BE2C (cell line): ENCODE results near the gene IRF7.

Experiments
- DNase-seq: peaks from one replicate; pipeline ENCODE4 v3.0.0-alpha.2; 2020
- H3K27me3 ChIP-seq: fragments of 250-450 bp; sonication (Bioruptor Pico); 2 replicates; pipeline ENCODE4 v1.5.1; 2020; ENCODE audit warnings: mild to moderate bottlenecking
- H3K36me3 ChIP-seq: fragments of 250-450 bp; sonication (Bioruptor Pico); 2 replicates; pipeline ENCODE4 v1.5.1; 2020; ENCODE audit warnings: mild to moderate bottlenecking
- H3K4me1 ChIP-seq: fragments of 250-450 bp; sonication (Bioruptor Pico); 2 replicates; pipeline ENCODE4 v1.5.1; 2020
- H3K4me3 ChIP-seq: 2 replicates; pipeline ENCODE4 v1.5.1; 2011; ENCODE audit warnings: low read depth, low read length
- H3K9me3 ChIP-seq: fragments of 250-450 bp; sonication (Bioruptor Pico); 2 replicates; pipeline ENCODE4 v1.5.1; 2020
- CTCF ChIP-seq: IDR thresholded peaks from 2 replicates; pipeline ENCODE4 v1.5.1; 2012; ENCODE audit warnings: mild to moderate bottlenecking, low read depth, low read length

The IRF7 gene

GRCh38 chr11:592918-593317 is 22.8 kb downstream of the IRF7 start:
- TF ChIP-seq CTCF, result no peak
- no peaks in the 10 kb centered on the region for H3K27me3 ChIP-seq
- no peaks in the 10 kb centered on the region for H3K4me1 ChIP-seq
- H3K36me3 ChIP-seq, result peaks cover 8% of the 10 kb centered on the region
- no peak for DNase-seq
- no peaks in the 10 kb centered on the region for H3K9me3 ChIP-seq
- H3K4me3 ChIP-seq, result no peak overlapping the region

GRCh38 chr11:592501-592900 is 23.2 kb downstream of the IRF7 start:
- Histone ChIP-seq H3K27me3 (no peaks in the 10 kb centered on the region), H3K9me3 (no peaks in the 10 kb centered on the region), H3K4me3 (no peak overlapping the region), H3K4me1 (no peaks in the 10 kb centered on the region), H3K36me3 (peaks cover 8% of the 10 kb centered on the region)
- DNase-seq, result no peak
- TF ChIP-seq CTCF, result no peak

GRCh38 chr11:590997-591396 is 24.8 kb downstream of the IRF7 start:
- no peaks in the 10 kb centered on the region for H3K9me3 ChIP-seq
- no peak for TF ChIP-seq CTCF
- peaks cover 8% of the 10 kb centered on the region for H3K36me3 ChIP-seq
- H3K27me3 ChIP-seq, result no peaks in the 10 kb centered on the region
- DNase-seq, result no peak
- H3K4me3 ChIP-seq, result no peak overlapping the region
- no peaks in the 10 kb centered on the region for H3K4me1 ChIP-seq

- Histone ChIP-seq H3K4me1 (no peaks in the 10 kb centered on the region), H3K4me3 (no peak overlapping the region), H3K36me3 (peaks cover 8% of the 10 kb centered on the region), H3K27me3 (no peaks in the 10 kb centered on the region), H3K9me3 (no peaks in the 10 kb centered on the region)
- no peak for DNase-seq
- no peak for TF ChIP-seq CTCF
These were observed 26.0 kb downstream of the IRF7 start for GRCh38 chr11:589798-590197.

- no peaks in the 10 kb centered on the region for H3K27me3 ChIP-seq
- H3K36me3 ChIP-seq, result peaks cover 14% of the 10 kb centered on the region
- H3K4me3 ChIP-seq, result no peak overlapping the region
- H3K9me3 ChIP-seq, result no peaks in the 10 kb centered on the region
- DNase-seq, result no peak
- no peaks in the 10 kb centered on the region for H3K4me1 ChIP-seq
- TF ChIP-seq CTCF, result no peak
These were observed 27.8 kb downstream of the IRF7 start for GRCh38 chr11:587978-588380.

GRCh38 chr11:587546-587945 is 28.2 kb downstream of the IRF7 start:
- peaks cover 10% of the 10 kb centered on the region for H3K36me3 ChIP-seq
- no peak overlapping the region for H3K4me3 ChIP-seq

More at GRCh38 chr11:587546-587945, 28.2 kb downstream of the IRF7 start:
- Histone ChIP-seq H3K9me3 (no peaks in the 10 kb centered on the region), H3K27me3 (no peaks in the 10 kb centered on the region), H3K4me1 (no peaks in the 10 kb centered on the region)
- TF ChIP-seq CTCF, result no peak
- DNase-seq, result no peak
